ENCODE measurements around the gene SYNGR2. TPM values are rescaled to one million over a fixed set of nuclear protein-coding genes. Genes with fewer than 3 reads are reported as not detected.

SYNGR2 gene
- total and polyA plus RNA-seq, 2 experiments from 2014 or later, result 46.9 to 61.6 TPM

GRCh38 chr17:78202666-78203065 lies 34.3 kb downstream of the SYNGR2 start:
- Histone ChIP-seq H3K4me1 (ENCODE audit: insufficient read depth) (no peaks in the 10 kb centered on the region; the same call in 1 of the 2 replicates), H2AFZ (no peak overlapping the region), H3K9me2 (ENCODE audit: insufficient read depth) (no peaks in the 10 kb centered on the region), H3K27ac (ENCODE audit: low read depth) (no peak overlapping the region), H3K27me3 (ENCODE audit: insufficient read depth) (no peaks in the 10 kb centered on the region), H4K20me1 (replicated peaks; ENCODE audit: insufficient read depth) (peaks cover 8% of the 10 kb centered on the region), H3K36me3 (ENCODE audit: insufficient read depth) (no peaks in the 10 kb centered on the region), H3K4me3 (no peak overlapping the region), H3F3A (replicated peaks; ENCODE audit: low read depth) (no peaks in the 10 kb centered on the region), H3K79me2 (replicated peaks; ENCODE audit: insufficient read depth) (no peaks in the 10 kb centered on the region), H3K4me2 (no peak overlapping the region)
- H3K27ac Mint-ChIP-seq, result no peak overlapping the region
- no peak for TF ChIP-seq EZH2 (IDR thresholded peaks at IDR 0.05; ENCODE audit: low read depth, unreplicated experiment)
- TF ChIP-seq CREB1 (CRISPR knock-in tag; IDR thresholded peaks at IDR 0.05; ENCODE audit: low read depth), result no peak
- TF ChIP-seq JUNB (IDR thresholded peaks at IDR 0.05; ENCODE audit: unreplicated experiment), result no peak
- TF ChIP-seq NANOG (IDR thresholded peaks at IDR 0.05; ENCODE audit: borderline replicate concordance), result no peak
- no peak for TF ChIP-seq POLR2AphosphoS5 (IDR thresholded peaks at IDR 0.05; ENCODE audit: low read depth)
- no peak for TF ChIP-seq STAT1 (IDR thresholded peaks at IDR 0.05; ENCODE audit: unreplicated experiment)
- TF ChIP-seq ZNF462 (CRISPR knock-in tag; IDR thresholded peaks at IDR 0.05), result no peak
- TF ChIP-seq CTCF (conservative IDR thresholded peaks at IDR 0.05; ENCODE audit: low read depth in 2 of 2), result no peak
- no peak for TF ChIP-seq EZH2phosphoT487 (IDR thresholded peaks at IDR 0.05; ENCODE audit: unreplicated experiment)
- TF ChIP-seq ZNF331 (CRISPR knock-in tag; IDR thresholded peaks at IDR 0.05; ENCODE audit: low read depth), result no peak
- peaks cover 11% of the 10 kb centered on the region for H3K4me1 Mint-ChIP-seq
- H3K27me3 Mint-ChIP-seq (ENCODE audit: insufficient read depth, low read depth, poor library complexity), result peaks cover 10% of the 10 kb centered on the region
- no peak for DNase-seq (ENCODE audit: low spot score)
- H3K36me3 Mint-ChIP-seq (ENCODE audit: low read depth), result peaks cover 27% of the 10 kb centered on the region
- ATAC-seq, result no peak
- H3K9me3 Mint-ChIP-seq, result no peaks in the 10 kb centered on the region; the same call in 2 of the 3 replicates
- no peak overlapping the region for H3K4me3 Mint-ChIP-seq
